ENCODE data around the gene ETV3L.

DNA sequence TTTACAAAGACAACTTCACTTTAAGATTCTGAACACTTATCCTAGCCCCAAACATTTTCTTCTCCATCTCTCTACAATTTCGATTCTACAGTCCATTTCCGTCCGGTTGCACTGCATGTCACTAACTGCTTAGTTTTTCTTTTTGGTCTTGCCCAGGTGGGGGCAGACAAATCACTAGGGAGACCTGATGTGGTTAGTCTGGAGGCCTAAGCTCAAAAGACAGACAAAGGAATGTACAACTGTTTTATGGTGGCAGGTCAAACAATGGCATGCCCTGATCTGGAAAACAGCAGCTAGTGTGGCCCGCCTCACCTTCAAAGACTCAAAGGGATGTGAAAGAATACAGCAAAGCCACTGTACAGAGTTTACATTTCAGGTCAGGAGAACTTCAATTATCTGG is 34.8 kb upstream of the ETV3L start:
- no peak for TF ChIP-seq POLR2AphosphoS5 (IDR thresholded peaks at IDR 0.05; ENCODE audit: low read depth, low read length)
- no peak for TF ChIP-seq SIN3A (IDR thresholded peaks at IDR 0.05; ENCODE audit: borderline replicate concordance, insufficient read depth, low read depth, low read length)
- TF ChIP-seq, protein P1, sequence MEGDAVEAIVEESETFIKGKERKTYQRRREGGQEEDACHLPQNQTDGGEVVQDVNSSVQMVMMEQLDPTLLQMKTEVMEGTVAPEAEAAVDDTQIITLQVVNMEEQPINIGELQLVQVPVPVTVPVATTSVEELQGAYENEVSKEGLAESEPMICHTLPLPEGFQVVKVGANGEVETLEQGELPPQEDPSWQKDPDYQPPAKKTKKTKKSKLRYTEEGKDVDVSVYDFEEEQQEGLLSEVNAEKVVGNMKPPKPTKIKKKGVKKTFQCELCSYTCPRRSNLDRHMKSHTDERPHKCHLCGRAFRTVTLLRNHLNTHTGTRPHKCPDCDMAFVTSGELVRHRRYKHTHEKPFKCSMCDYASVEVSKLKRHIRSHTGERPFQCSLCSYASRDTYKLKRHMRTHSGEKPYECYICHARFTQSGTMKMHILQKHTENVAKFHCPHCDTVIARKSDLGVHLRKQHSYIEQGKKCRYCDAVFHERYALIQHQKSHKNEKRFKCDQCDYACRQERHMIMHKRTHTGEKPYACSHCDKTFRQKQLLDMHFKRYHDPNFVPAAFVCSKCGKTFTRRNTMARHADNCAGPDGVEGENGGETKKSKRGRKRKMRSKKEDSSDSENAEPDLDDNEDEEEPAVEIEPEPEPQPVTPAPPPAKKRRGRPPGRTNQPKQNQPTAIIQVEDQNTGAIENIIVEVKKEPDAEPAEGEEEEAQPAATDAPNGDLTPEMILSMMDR (IDR thresholded peaks at IDR 0.05): no peak
- no peak for TF ChIP-seq TCF7L2 (IDR thresholded peaks at IDR 0.05; ENCODE audit: low read depth, low read length)
